Effector memory CD8-positive, alpha-beta T cell (primary cell): Measurements from ENCODE around the gene CYP21A2.
"Not testable (repeated sequence)": the region's sequence is repeated elsewhere in the genome, so short reads cannot be mapped to it uniquely, and the experiment has no call there.

Experiments
- ATAC-seq: fragments of 150-1000 bp; cut with Tn5 transposase; replicated peaks from 2 replicates; pipeline ENCODE4 v1.10.0; 2021; ENCODE audit warnings: mild to moderate bottlenecking, moderate library complexity
- DNase-seq, 3 experiments: peaks; one replicate each; pipeline ENCODE4 v3.0.0; 2021
- H3K27ac Mint-ChIP-seq, 2 donors: one replicate each; pipeline ENCODE4 v1.8.0; 2022; ENCODE audit warnings: mild to moderate bottlenecking in 2 of 2, mixed read lengths in 2 of 2, moderate library complexity in 2 of 2
- H3K27me3 Mint-ChIP-seq, 2 donors: one replicate each; pipeline ENCODE4 v1.8.0; 2022; ENCODE audit warnings: mixed read lengths in 2 of 2
- H3K36me3 Mint-ChIP-seq: one replicate; pipeline ENCODE4 v1.8.0; 2022; ENCODE audit warnings: mild to moderate bottlenecking, moderate library complexity, mixed read lengths; ENCODE audit not compliant: insufficient read depth
- H3K4me1 Mint-ChIP-seq, 2 donors: one replicate each; pipeline ENCODE4 v1.8.0; 2022; ENCODE audit warnings: low read depth in 2 of 2, mixed read lengths in 2 of 2
- H3K4me3 Mint-ChIP-seq, 2 donors: one replicate each; pipeline ENCODE4 v1.8.0; 2022; ENCODE audit warnings: mild to moderate bottlenecking in 2 of 2, mixed read lengths in 2 of 2, moderate library complexity in 2 of 2
- H3K9me3 Mint-ChIP-seq, 2 donors: one replicate each; pipeline ENCODE4 v1.8.0; 2022; ENCODE audit warnings: mixed read lengths in 2 of 2

Gene CYP21A2

DNA sequence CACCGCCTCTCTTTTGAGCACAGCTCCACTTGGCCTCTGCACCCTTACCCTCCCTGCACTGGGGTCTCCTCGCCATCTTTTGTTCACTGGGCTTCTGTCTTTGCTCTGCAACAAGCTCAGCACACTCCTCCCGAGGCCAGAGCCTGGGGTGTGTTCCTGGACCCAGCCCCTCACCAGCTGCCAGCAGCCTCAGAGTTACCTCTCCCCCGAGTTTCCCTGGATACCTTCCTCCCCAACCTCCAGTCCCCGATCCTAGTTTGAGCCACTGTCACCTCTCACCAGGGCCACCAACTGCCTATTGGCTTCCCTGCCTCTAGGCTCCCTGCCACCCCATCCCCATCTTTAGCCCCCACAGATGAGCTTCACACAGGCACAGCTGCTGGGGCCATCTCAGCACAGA is 12.3 kb downstream of the CYP21A2 start:
- Mint-ChIP-seq H3K9me3 (no peaks in the 10 kb centered on the region), H3K4me3 (no peak overlapping the region), H3K36me3 (no peaks in the 10 kb centered on the region), H3K4me1 (peaks cover 5 to 6% of the 10 kb centered on the region in 2 donors), H3K27ac (peak overlapping the region; percentile 6 to 27), H3K27me3 (peaks cover 17 to 51% of the 10 kb centered on the region in 2 donors)
- ATAC-seq (no peak), DNase-seq (no peak)

DNA sequence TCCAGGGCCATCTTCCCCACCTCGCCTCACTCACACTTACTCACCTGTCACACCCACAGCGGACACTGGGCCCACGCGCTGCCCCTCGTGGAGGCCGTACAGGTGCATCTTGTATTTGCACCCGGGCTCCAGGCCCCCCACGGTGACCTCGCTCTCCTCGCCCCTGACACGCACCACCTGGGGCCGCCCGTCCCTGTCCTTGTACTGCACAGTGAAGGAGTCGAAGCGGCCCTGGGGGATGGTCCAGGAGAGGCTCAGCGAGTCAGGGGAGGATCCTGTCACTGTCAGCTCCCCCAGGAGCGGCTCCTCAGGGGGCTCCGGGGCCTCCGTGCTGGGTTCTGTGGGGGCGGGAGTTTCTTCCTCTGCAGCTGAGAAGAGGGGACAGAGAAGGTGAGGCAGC is 14.4 kb downstream of the CYP21A2 start:
- not testable (repeated sequence) for ATAC-seq, H3K27ac Mint-ChIP-seq, H3K9me3 Mint-ChIP-seq, H3K4me1 Mint-ChIP-seq, H3K36me3 Mint-ChIP-seq, DNase-seq, H3K4me3 Mint-ChIP-seq
- peaks cover 30 to 71% of the 10 kb centered on the region in 2 donors for H3K27me3 Mint-ChIP-seq

DNA sequence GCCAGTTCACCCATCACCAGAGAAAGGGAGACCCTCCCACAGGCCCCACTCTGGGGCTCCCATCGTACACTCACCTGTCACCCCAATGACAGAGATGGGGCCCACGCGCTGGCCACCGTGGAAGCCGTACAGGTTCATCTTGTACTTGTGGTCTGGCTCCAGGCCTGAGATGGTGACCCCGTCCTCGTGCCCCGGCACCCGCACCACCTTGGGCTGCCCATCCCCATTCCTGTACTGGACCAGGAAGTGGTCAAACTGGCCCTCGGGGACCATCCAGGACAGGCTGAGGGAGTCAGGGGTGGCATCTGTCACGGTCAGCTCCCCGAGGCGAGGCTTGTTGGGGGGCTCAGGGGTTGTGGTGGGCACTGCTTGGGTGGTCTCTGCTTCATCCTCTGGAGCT is 15.1 kb downstream of the CYP21A2 start:
- not testable (repeated sequence) for H3K36me3 Mint-ChIP-seq, H3K4me3 Mint-ChIP-seq, H3K9me3 Mint-ChIP-seq, H3K4me1 Mint-ChIP-seq, ATAC-seq, DNase-seq, H3K27ac Mint-ChIP-seq
- H3K27me3 Mint-ChIP-seq, result peaks cover 35 to 78% of the 10 kb centered on the region in 2 donors

DNA sequence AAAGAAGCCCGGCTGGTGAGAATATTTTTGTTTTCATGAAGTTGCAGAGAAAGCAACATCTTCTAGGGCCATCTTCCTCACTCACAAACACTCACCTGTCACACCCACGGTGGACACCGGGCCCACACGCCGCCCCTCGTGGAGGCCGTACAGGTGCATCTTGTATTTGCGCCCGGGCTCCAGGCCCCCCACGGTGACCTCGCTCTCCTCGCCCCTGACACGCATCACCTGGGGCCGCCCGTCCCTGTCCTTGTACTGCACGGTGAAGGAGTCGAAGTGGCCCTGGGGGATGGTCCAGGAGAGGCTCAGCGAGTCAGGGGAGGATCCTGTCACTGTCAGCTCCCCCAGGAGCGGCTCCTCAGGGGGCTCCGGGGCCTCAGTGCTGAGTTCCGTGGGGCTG is 17.5 kb downstream of the CYP21A2 start:
- not testable (repeated sequence) for DNase-seq, ATAC-seq

DNA sequence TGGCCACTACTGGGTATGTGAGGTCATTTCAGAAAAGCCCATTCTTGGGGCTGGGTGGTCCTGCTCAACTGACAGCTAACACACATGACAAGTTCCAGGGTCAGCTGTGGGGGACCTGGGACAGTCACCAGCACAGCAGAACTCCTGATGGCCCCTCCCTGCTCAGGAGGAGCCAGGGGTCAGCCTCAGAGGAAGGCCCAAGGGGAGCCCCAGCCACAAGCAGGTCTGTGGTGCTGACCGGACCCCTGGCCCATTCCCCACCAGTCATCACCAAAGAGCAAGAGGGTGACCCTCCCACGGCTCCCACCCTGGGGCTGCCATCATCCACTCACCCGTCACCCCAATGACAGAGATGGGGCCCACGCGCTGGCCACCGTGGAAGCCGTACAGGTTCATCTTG is 18.0 kb downstream of the CYP21A2 start:
- Mint-ChIP-seq H3K4me3 (no peak overlapping the region), H3K27me3 (peaks cover 42 to 71% of the 10 kb centered on the region in 2 donors), H3K36me3 (no peaks in the 10 kb centered on the region), H3K4me1 (no peaks in the 10 kb centered on the region), H3K9me3 (no peaks in the 10 kb centered on the region), H3K27ac (no peak overlapping the region)
- DNase-seq (no peak), ATAC-seq (no peak)

More for the DNA sequence above, 17.5 kb downstream of the CYP21A2 start:
- H3K27ac Mint-ChIP-seq, H3K36me3 Mint-ChIP-seq, H3K4me1 Mint-ChIP-seq, H3K4me3 Mint-ChIP-seq, H3K9me3 Mint-ChIP-seq: not testable (repeated sequence)
- peaks cover 42 to 76% of the 10 kb centered on the region in 2 donors for H3K27me3 Mint-ChIP-seq

DNA sequence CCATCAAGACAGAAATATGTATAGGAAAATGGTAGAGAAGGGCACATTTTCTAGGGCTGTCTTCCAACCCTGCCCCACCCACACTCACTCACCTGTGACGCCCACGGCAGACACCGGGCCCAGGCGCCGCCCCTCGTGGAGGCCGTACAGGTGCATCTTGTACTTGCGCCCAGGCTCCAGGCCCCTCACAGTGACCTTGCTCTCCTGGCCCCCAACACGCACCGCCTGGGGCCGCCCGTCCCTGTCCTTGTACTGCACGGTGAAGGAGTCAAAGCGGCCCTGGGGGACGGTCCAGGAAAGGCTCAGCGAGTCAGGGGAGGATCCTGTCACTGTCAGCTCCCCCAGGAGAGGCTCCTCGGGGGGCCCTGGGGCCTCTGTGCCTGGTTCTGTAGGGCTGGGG is 19.8 kb downstream of the CYP21A2 start:
- DNase-seq (no peak), ATAC-seq (no peak)
- no peak overlapping the region for H3K27ac Mint-ChIP-seq
- no peak overlapping the region for H3K4me3 Mint-ChIP-seq
- peaks cover 37 to 55% of the 10 kb centered on the region in 2 donors for H3K27me3 Mint-ChIP-seq
- no peaks in the 10 kb centered on the region for H3K9me3 Mint-ChIP-seq
- H3K4me1 Mint-ChIP-seq, result no peaks in the 10 kb centered on the region
- no peaks in the 10 kb centered on the region for H3K36me3 Mint-ChIP-seq

DNA sequence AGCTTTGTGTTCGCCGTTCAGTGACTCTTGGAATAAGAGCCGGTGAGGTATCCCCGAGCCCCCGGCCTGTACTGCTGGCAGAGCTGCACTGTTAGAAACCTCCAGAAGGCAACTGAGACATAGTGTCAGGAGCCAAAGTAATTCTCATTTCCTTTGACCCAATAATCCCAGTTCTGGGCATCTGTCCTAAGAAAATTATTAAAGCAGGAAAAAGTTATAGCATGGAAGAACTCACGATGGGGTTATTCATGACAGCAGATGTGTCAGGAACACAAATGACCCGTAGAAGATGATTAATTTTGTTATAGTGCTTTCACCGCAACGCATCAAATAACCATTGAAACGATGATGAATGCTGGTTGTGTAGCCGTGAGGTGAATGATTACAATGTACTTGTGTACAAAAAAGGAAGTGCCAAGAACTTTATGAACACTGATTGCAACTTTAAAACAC is 20.3 kb downstream of the CYP21A2 start:
- Mint-ChIP-seq H3K9me3 (no peaks in the 10 kb centered on the region), H3K4me3 (no peak overlapping the region), H3K27ac (no peak overlapping the region), H3K4me1 (no peaks in the 10 kb centered on the region), H3K27me3 (peaks cover 37 to 53% of the 10 kb centered on the region in 2 donors), H3K36me3 (no peaks in the 10 kb centered on the region)
- no peak for ATAC-seq
- DNase-seq, result no peak

DNA sequence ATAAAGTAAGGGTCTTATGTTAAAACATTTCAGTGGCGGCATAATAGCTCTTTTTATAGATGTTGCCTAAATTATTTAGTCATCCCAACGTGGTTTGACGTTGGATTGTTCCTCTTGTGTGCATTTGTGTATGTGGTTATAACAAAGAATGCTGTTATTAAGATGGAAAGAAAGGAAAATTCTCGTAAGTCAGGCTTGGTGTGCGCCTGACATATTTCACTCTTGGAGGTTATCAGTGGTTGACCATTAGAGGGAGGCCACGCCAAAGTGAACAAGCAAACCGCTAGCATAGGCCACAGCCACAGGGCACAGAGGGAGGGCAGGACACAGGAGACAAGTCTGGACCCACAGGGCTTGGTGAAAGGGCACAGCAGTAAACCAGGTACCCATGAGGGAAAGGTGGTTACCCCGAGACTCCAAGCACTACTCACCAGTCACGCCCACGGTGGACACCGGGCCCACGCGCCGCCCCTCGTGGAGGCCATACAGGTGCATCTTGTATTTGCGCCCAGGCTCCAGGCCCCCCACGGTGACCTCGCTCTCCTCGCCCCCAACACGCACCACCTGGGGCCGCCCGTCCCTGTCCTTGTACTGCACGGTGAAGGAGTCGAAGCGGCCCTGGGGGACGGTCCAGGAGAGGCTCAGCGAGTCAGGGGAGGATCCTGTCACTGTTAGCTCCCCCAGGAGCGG is 22.9 kb downstream of the CYP21A2 start:
- no peak for DNase-seq
- ATAC-seq, result no peak
- Mint-ChIP-seq H3K9me3 (no peaks in the 10 kb centered on the region), H3K36me3 (no peaks in the 10 kb centered on the region), H3K27me3 (peaks cover 20 to 27% of the 10 kb centered on the region in 2 donors), H3K4me1 (no peaks in the 10 kb centered on the region), H3K27ac (no peak overlapping the region), H3K4me3 (no peak overlapping the region)

DNA sequence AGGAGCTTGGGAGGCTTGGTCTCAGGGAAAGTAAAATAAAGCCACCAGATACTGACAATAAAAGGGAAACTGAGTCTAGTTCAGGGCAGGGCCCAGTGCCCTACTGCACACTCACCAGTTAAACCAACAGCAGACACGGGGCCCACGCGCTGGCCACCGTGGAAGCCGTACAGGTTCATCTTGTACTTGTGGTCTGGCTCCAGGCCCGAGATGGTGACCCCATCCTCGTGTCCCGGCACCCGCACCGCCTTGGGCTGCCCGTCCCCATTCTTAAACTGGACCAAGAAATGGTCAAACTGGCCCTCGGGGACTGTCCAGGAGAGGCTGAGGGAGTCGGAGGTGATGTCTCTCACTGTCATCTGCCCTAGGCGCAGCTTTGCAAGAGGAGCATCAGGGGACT is 26.5 kb downstream of the CYP21A2 start:
- DNase-seq (no peak), ATAC-seq (no peak)
- no peaks in the 10 kb centered on the region for H3K36me3 Mint-ChIP-seq
- H3K4me1 Mint-ChIP-seq, result no peaks in the 10 kb centered on the region
- no peaks in the 10 kb centered on the region for H3K9me3 Mint-ChIP-seq
- no peak overlapping the region for H3K4me3 Mint-ChIP-seq
- peaks cover 6 to 10% of the 10 kb centered on the region in 2 donors for H3K27me3 Mint-ChIP-seq
- peak overlapping the region in 1 of 2 donors; percentile 49 for H3K27ac Mint-ChIP-seq

DNA sequence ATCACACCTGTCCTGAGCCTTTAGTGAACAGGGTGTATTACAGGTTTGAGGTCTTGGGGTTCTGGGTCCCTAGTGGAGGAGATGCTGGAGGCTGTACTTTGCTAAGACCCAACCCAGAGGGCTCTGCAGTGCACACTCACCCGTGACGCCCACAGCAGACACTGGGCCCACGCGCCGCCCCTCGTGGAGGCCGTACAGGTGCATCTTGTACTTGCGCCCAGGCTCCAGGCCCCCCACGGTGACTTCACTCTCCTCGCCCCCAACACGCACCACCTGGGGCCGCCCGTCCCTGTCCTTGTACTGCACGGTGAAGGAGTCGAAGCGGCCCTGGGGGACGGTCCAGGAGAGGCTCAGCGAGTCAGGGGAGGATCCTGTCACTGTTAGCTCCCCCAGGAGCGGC is 29.3 kb downstream of the CYP21A2 start:
- H3K4me1 Mint-ChIP-seq, DNase-seq, ATAC-seq, H3K9me3 Mint-ChIP-seq, H3K27ac Mint-ChIP-seq, H3K4me3 Mint-ChIP-seq, H3K36me3 Mint-ChIP-seq: not testable (repeated sequence)
- peaks cover 6 to 23% of the 10 kb centered on the region in 2 donors for H3K27me3 Mint-ChIP-seq

DNA sequence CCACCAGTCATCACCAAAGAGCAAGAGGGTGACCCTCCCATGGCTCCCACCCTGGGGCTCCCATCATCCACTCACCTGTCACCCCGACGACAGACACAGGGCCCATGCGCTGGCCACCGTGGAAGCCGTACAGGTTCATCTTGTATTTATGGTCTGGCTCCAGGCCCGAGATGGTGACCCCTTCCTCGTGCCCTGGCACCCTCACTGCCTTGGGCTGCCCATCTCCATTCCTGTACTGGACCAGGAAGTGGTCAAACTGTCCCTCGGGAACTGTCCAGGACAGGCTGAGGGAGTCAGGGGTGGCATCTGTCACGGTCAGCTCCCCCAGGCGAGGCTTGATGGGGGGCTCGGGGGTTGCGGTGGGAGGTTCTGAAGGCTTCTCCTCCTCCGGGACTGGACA is 30.1 kb downstream of the CYP21A2 start:
- H3K4me3 Mint-ChIP-seq, H3K4me1 Mint-ChIP-seq, H3K9me3 Mint-ChIP-seq, H3K27ac Mint-ChIP-seq, ATAC-seq, H3K36me3 Mint-ChIP-seq, DNase-seq: not testable (repeated sequence)
- peaks cover 6 to 30% of the 10 kb centered on the region in 2 donors for H3K27me3 Mint-ChIP-seq

DNA sequence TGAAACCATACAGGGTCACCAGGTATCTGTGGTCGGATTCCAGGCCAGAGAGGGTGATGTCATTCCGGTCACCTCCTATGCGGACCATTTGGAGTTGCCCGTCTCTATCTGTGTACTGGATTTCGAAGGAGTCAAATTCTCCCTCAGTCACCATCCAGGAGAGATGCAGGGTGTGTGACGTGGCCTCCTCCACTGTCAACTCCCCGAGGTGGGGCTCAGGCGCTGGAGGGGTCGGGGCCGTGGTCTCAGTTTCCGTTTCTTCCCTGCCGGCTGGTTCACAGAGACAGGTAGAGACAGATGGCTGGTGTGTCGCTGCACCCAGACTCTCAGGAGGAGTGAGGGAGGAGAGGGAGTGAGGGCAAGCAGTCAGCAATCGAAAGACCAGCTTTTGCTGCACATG is 30.7 kb downstream of the CYP21A2 start:
- no peak for ATAC-seq
- no peak for DNase-seq
- H3K4me3 Mint-ChIP-seq, result no peak overlapping the region

DNA sequence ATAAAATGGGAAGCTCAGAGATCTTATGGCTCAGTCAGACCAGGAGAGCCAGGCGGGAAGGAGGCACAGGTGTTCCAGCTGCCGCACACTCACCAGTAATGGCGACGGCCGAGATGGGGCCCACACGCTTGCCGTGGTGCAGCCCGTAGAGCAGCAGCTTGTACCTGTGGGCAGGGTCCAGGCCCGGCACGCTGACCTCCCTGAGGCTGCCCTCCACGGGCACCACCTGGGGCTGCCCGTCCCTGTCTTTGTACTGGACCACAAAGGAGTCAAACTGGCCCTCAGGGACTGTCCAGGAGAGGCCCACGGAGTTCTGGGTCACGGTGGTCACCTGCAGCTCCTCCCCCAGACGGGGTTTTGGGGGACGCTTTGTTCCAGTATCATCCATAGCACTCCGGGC is 31.2 kb downstream of the CYP21A2 start:
- ATAC-seq (no peak), DNase-seq (no peak)
- Mint-ChIP-seq H3K4me1 (no peaks in the 10 kb centered on the region), H3K4me3 (no peak overlapping the region), H3K27me3 (peaks cover 6 to 37% of the 10 kb centered on the region in 2 donors), H3K27ac (no peak overlapping the region), H3K36me3 (peaks cover 3% of the 10 kb centered on the region), H3K9me3 (no peaks in the 10 kb centered on the region)

More for the DNA sequence above, 30.7 kb downstream of the CYP21A2 start:
- H3K36me3 Mint-ChIP-seq, result peaks cover 3% of the 10 kb centered on the region
- no peak overlapping the region for H3K27ac Mint-ChIP-seq
- H3K4me1 Mint-ChIP-seq, result no peaks in the 10 kb centered on the region
- H3K27me3 Mint-ChIP-seq, result peaks cover 6 to 32% of the 10 kb centered on the region in 2 donors
- H3K9me3 Mint-ChIP-seq, result no peaks in the 10 kb centered on the region

DNA sequence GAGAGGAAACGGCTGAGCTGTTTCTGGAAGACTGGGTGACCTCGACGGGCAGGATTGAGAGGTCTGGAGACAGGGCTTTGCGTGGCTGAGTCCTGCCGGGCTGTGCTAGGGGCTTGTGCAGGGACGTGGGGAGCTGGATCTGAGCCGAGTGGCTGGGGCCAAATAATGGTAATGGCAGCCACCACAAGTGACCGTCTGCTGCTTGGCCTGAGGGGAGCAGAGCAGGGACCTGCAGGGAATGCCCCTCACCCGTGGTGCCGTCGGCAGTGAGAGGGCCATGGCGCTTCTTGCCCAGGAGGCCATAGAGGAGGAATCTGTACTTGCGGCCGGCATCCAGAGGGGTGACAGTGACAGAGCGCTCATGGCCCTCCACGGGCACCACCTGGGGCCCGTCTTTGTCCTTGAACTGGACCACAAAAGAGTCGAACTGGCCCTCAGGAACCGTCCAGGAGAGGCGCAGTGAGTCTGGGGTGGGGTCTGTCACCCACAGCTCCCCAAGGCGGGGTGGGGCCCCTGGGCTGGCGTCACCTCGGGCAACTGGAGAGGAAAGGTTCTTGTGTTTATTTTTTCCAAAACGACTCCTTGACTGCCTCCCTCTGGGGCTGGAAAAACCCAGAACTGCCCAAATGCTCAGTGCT is 31.8 kb downstream of the CYP21A2 start:
- peaks cover 3% of the 10 kb centered on the region for H3K36me3 Mint-ChIP-seq
- no peak overlapping the region for H3K4me3 Mint-ChIP-seq
- no peaks in the 10 kb centered on the region for H3K4me1 Mint-ChIP-seq
- no peak for ATAC-seq
- no peaks in the 10 kb centered on the region for H3K9me3 Mint-ChIP-seq
- no peak overlapping the region for H3K27ac Mint-ChIP-seq
- H3K27me3 Mint-ChIP-seq, result peaks cover 6 to 43% of the 10 kb centered on the region in 2 donors
- no peak for DNase-seq
